C4-2B (cell line): ENCODE measurements around the gene KPNB1.

Experiments used
- H3K27ac ChIP-seq: fragments of 450-650 bp; 2 replicates; pipeline ENCODE4 v1.5.1; 2017
- CTCF ChIP-seq: fragments of 450-650 bp; conservative IDR thresholded peaks from 2 replicates; pipeline ENCODE4 v1.5.1; 2017; ENCODE audit warnings: mild to moderate bottlenecking
- ZFX ChIP-seq: fragments of 450-650 bp; IDR thresholded peaks from 2 replicates; pipeline ENCODE4 v1.6.1; 2017

KPNB1 gene

GRCh38 chr17:47651704-47652103, 2.0 kb downstream of the KPNB1 start:
- no peak overlapping the region for H3K27ac ChIP-seq

DNA sequence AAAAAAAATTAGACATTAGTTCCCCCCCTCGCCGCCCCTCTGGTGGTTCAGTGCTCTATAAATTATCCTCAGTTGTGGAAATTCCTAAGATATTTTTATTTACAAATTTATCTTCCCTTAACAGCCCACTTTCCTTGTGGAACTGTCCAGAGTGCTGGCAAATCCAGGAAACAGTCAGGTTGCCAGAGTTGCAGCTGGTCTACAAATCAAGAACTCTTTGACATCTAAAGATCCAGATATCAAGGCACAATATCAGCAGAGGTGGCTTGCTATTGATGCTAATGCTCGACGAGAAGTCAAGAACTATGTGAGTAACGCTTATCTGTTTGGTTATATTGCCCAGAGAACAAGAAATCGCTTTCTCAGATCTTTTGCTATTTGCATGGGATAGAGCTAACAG, 2.9 kb downstream of the KPNB1 start:
- TF ChIP-seq ZFX (no peak), CTCF (no peak)
- H3K27ac ChIP-seq = no peak overlapping the region

More at GRCh38 chr17:47651704-47652103, 2.0 kb downstream of the KPNB1 start:
- TF ChIP-seq ZFX (no peak), CTCF (no peak)

DNA sequence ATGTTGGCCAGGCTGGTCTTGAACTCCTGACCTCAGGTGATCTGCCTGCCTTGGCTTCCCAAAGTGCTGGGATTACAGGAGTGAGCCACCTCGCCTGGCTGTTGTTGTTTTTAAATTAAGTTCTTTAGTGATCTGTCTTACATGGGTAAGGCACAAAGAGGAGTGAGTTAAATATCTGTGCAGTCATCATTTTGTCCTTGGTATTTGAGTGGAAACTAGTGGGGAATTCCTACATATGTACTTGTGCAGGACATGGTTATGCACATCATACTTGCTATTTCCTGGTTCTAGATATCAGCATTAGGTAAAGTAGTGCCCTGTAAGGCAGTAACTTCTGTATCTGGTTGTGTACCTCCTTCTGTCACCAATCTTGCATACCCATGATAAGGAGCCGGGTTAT, 3.7 kb downstream of the KPNB1 start:
- TF ChIP-seq ZFX = no peak
- no peak for TF ChIP-seq CTCF
- no peak overlapping the region for H3K27ac ChIP-seq

- TF ChIP-seq CTCF = no peak
- no peak for TF ChIP-seq ZFX
- no peak overlapping the region for H3K27ac ChIP-seq
Observed at GRCh38 chr17:47654991-47655390, 5.3 kb downstream of the KPNB1 start.

DNA sequence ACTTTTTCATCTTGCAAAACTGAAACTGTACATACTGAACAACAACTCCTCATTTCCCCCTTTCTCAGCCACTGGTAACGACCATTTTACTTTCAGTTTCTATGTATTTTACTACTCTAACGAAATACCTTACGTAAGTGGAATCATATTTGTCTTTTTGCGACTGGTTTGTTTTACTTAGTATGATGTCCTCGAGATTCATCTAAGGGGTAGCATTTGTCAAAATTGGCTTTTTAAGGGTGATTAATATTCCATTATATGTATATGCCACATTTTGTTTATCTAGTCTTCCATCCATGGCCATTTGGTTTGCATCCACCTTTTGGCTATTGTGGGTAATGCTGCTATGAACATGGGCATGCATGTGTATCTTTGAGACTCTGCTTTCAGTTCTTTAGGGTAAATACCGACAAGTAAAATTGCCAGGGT, 10.4 kb downstream of the KPNB1 start:
- no peak for TF ChIP-seq CTCF
- no peak for TF ChIP-seq ZFX
- no peak overlapping the region for H3K27ac ChIP-seq

DNA sequence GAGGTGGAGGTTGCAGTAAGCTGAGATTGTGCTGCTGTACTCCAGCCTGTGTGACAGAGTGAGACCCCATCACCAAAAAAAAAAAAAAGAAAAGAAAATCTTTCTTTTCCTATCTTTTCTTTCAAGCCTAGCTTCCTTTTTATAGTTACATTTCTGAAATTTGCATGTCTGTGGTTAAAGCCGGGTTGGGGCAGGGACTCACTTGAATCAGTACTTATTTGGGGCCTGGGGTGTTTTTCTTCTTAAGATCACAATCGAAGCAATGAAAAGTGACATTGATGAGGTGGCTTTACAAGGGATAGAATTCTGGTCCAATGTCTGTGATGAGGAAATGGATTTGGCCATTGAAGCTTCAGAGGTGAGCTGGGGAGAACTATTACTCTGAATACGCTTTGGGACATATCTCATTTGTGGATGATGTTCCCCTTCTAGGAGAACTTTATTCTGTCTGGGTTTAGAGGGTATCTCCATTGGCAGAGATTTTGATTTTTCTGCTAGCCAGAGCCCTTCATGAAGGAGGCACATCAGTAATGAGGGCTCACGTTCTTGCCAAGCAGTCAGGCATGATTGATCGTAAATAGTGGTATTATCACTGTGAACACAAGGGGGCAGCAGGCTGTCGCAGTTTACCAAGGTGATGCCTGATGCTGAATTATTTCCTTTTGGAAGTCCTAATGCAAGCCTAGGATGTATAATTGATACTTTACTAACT, 14.3 kb downstream of the KPNB1 start:
- TF ChIP-seq ZFX = no peak
- peak; percentile 93 for TF ChIP-seq CTCF
- H3K27ac ChIP-seq = no peak overlapping the region

DNA sequence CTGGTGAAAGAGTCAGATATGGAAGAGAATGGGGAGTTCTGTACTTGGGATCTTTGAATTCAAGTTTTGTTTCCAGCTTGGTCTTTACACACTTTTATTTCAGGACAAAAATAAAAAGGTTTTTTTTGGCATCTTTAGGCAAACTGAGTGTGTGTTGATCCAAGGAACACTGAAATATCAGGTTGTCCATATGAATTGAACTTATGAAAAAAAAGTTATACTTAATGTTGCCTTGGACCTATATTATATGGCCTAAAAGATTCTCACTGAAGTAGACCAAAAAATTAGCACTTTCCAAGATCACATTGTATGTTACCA, 14.9 kb downstream of the KPNB1 start:
- no peak overlapping the region for H3K27ac ChIP-seq
- no peak for TF ChIP-seq ZFX
- peak; percentile 59 for TF ChIP-seq CTCF
